H9 (cell line): ENCODE data around the gene DHRSX. TPM values are rescaled to one million over a fixed set of nuclear protein-coding genes. Genes with fewer than 3 reads are reported as not detected.

Experiments
- DNase-seq: peaks from one replicate; pipeline ENCODE4 v3.0.0-alpha.2; 2017
- H2AFZ ChIP-seq: one replicate; pipeline ENCODE4 v1.6.1; 2013; ENCODE audit warnings: mild to moderate bottlenecking, low read length, control low read depth, moderate library complexity
- H2AK5ac ChIP-seq: 2 replicates; pipeline ENCODE4 v1.6.1; 2013; ENCODE audit warnings: low read length, control low read depth, mixed read lengths; ENCODE audit not compliant: insufficient read length
- H2BK120ac ChIP-seq: one replicate; pipeline ENCODE4 v1.6.1; 2013; ENCODE audit warnings: low read depth, mild to moderate bottlenecking, low read length, control low read depth, inconsistent platforms; ENCODE audit not compliant: poor library complexity, severe bottlenecking
- H2BK12ac ChIP-seq: 2 replicates; pipeline ENCODE4 v1.6.1; 2013; ENCODE audit warnings: low read length, control low read depth, mixed read lengths, low read depth; ENCODE audit not compliant: insufficient read length
- H2BK15ac ChIP-seq: 2 replicates; pipeline ENCODE4 v1.6.1; 2013; ENCODE audit warnings: low read depth, low read length, control low read depth
- H2BK20ac ChIP-seq: one replicate; pipeline ENCODE4 v1.6.1; 2013; ENCODE audit warnings: low read depth, mild to moderate bottlenecking, low read length, control low read depth, inconsistent platforms; ENCODE audit not compliant: poor library complexity, severe bottlenecking
- H2BK5ac ChIP-seq: 2 replicates; pipeline ENCODE4 v1.6.1; 2013; ENCODE audit warnings: low read length, control low read depth, mixed read lengths; ENCODE audit not compliant: insufficient read length
- H3K14ac ChIP-seq: 2 replicates; pipeline ENCODE4 v1.6.1; 2013; ENCODE audit warnings: low read length, control low read depth; ENCODE audit not compliant: insufficient read depth
- H3K18ac ChIP-seq: 2 replicates; pipeline ENCODE4 v1.6.1; 2013; ENCODE audit warnings: low read depth, mild to moderate bottlenecking, mixed read lengths, low read length, control low read depth; ENCODE audit not compliant: insufficient read length
- H3K23ac ChIP-seq: 2 replicates; pipeline ENCODE4 v1.6.1; 2013; ENCODE audit warnings: low read length, control low read depth, mixed read lengths, low read depth; ENCODE audit not compliant: insufficient read length
- H3K23me2 ChIP-seq: 2 replicates; pipeline ENCODE4 v1.6.1; 2013; ENCODE audit warnings: low read depth, mild to moderate bottlenecking, mixed read lengths, low read length, control low read depth; ENCODE audit not compliant: insufficient read length, poor library complexity, severe bottlenecking
- H3K27ac ChIP-seq: 2 replicates; pipeline ENCODE4 v1.5.1; 2013; ENCODE audit warnings: low read length, control low read depth, mixed read lengths, low read depth; ENCODE audit not compliant: insufficient read length
- H3K27me3 ChIP-seq: 2 replicates; pipeline ENCODE4 v1.6.1; 2013; ENCODE audit warnings: low read length, control low read depth, inconsistent platforms; ENCODE audit not compliant: insufficient read depth
- H3K4ac ChIP-seq: 2 replicates; pipeline ENCODE4 v1.6.1; 2013; ENCODE audit warnings: low read depth, mild to moderate bottlenecking, control low read depth, inconsistent platforms, low read length, moderate library complexity
- H3K4me1 ChIP-seq: 2 replicates; pipeline ENCODE4 v1.6.1; 2013; ENCODE audit warnings: low read length, control low read depth, inconsistent platforms; ENCODE audit not compliant: insufficient read depth
- H3K4me2 ChIP-seq: 2 replicates; pipeline ENCODE4 v1.6.1; 2013; ENCODE audit warnings: low read length, control low read depth, mixed read lengths; ENCODE audit not compliant: insufficient read length, insufficient read depth
- H3K56ac ChIP-seq: 2 replicates; pipeline ENCODE4 v1.6.1; 2013; ENCODE audit warnings: low read depth, mild to moderate bottlenecking, mixed read lengths, low read length, control low read depth; ENCODE audit not compliant: insufficient read length
- H3K79me1 ChIP-seq: 2 replicates; pipeline ENCODE4 v1.6.1; 2013; ENCODE audit warnings: low read depth, mild to moderate bottlenecking, moderate library complexity, low read length, control low read depth, inconsistent platforms; ENCODE audit not compliant: insufficient read depth, poor library complexity, severe bottlenecking
- H3K79me2 ChIP-seq: 2 replicates; pipeline ENCODE4 v1.6.1; 2013; ENCODE audit warnings: low read length, control low read depth, inconsistent platforms; ENCODE audit not compliant: insufficient read depth
- H3K9ac ChIP-seq: 2 replicates; pipeline ENCODE4 v1.6.1; 2013; ENCODE audit warnings: low read length, control low read depth, mixed read lengths; ENCODE audit not compliant: insufficient read length; ENCODE audit errors: extremely low read depth
- H3K9me3 ChIP-seq: one replicate; pipeline ENCODE4 v1.6.1; 2013; ENCODE audit warnings: low read depth, low read length, inconsistent platforms; ENCODE audit not compliant: control insufficient read depth
- H3T11ph ChIP-seq: one replicate; pipeline ENCODE4 v1.6.1; 2013; ENCODE audit warnings: mild to moderate bottlenecking, low read length, control low read depth, inconsistent platforms
- H4K20me1 ChIP-seq: one replicate; pipeline ENCODE4 v1.6.1; 2013; ENCODE audit not compliant: control insufficient read depth, insufficient read length, insufficient read depth
- H4K5ac ChIP-seq: 2 replicates; pipeline ENCODE4 v1.6.1; 2013; ENCODE audit warnings: low read depth, mild to moderate bottlenecking, mixed read lengths, low read length, control low read depth; ENCODE audit not compliant: insufficient read length
- H4K8ac ChIP-seq: replicated peaks from 2 replicates; pipeline ENCODE4 v1.6.1; 2013; ENCODE audit warnings: low read length, control low read depth, mixed read lengths, low read depth; ENCODE audit not compliant: insufficient read length
- H4K91ac ChIP-seq: 2 replicates; pipeline ENCODE4 v1.6.1; 2013; ENCODE audit warnings: low read depth, mild to moderate bottlenecking, moderate library complexity, mixed read lengths, low read length, control low read depth; ENCODE audit not compliant: insufficient read length
- H3K27ac Mint-ChIP-seq, 3 experiments: 2 replicates in 2 of 3; 3 replicates in 1 of 3; pipeline ENCODE4 v1.8.0; 2020 to 2021; ENCODE audit warnings: mixed read lengths in 3 of 3, mild to moderate bottlenecking in 1 of 3, moderate library complexity in 1 of 3
- H3K27me3 Mint-ChIP-seq: 2 replicates; pipeline ENCODE4 v1.8.0; 2021; ENCODE audit warnings: low read depth, mild to moderate bottlenecking, moderate library complexity, mixed read lengths
- H3K36me3 Mint-ChIP-seq, 3 experiments: 2 replicates in 2 of 3; 3 replicates in 1 of 3; pipeline ENCODE4 v1.8.0; 2020 to 2021; ENCODE audit warnings: low read depth in 3 of 3, mixed read lengths in 3 of 3; ENCODE audit not compliant: insufficient read depth in 1 of 3
- H3K4me1 Mint-ChIP-seq, 2 experiments: 2 replicates each; pipeline ENCODE4 v1.8.0; 2020; ENCODE audit warnings: mixed read lengths in 2 of 2
- H3K4me3 Mint-ChIP-seq, 2 experiments: 2 replicates in 1 of 2; 3 replicates in 1 of 2; pipeline ENCODE4 v1.8.0; 2020 to 2021; ENCODE audit warnings: mild to moderate bottlenecking in 2 of 2, mixed read lengths in 2 of 2, moderate library complexity in 1 of 2
- H3K9me3 Mint-ChIP-seq, 2 experiments: 2 replicates in 1 of 2; 3 replicates in 1 of 2; pipeline ENCODE4 v1.8.0; 2020; ENCODE audit warnings: mild to moderate bottlenecking in 2 of 2, mixed read lengths in 2 of 2, moderate library complexity in 1 of 2
- WGBS: extraction: QIAGEN DNeasy Blood & Tissue Kit; methylation state at CpG from one replicate; pipeline ENCODE4 v1.1.7; 2013; ENCODE audit warnings: missing lambda C conversion rate, low lambda C conversion rate, mixed read lengths; ENCODE audit not compliant: insufficient read length; ENCODE audit errors: extremely low coverage; 5-methylcytosine and 5-hydroxymethylcytosine counted together
- total RNA-seq: library from RNA; stranded (reverse); gene quantifications from 2 replicates; pipeline ENCODE4 v1.2.1, GENCODE V29; 2021
- TF ChIP-seq, protein P1 (sequence below): fragments of 200-600 bp; sonication (generic); conservative IDR thresholded peaks from 3 replicates; pipeline ENCODE4 v1.8.0; 2021; ENCODE audit warnings: antibody characterized with exemption, mild to moderate bottlenecking

Gene DHRSX
- total RNA-seq, 1 experiment from 2014 or later: 44.0 TPM

DNA sequence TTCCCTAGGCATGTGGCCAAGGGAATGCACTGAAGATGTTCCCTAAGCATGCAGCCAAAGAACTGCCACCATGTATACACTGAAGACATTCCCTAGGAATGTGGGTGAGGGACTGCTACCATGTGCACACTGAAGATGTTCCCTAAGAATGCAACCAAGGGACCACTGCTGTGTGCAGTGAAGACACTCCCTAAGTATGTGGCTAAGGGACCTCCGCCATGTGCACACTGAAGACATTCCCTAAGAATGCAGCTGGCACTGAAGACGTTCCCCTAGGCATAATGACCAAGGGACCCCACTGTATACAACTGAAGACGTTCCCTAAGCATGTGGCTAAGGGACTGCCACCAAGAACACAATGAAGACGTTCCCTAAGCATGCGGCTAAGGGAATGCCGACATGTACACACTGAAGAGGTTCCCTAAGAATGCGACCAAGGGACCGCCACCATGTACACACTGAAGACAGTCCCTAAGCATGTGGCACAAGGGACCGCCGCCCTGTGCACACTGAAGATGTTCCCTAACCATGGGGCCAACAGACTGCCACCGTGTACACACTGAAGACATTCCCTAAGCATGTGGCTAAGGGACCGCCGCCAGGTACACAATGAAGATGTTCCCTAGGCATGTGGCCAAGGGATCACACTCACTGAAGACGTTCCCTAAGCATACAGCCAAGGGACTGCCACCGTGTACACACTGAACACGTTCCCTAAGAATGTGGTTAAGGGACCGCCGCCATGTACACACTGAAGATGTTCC is 25.6 kb downstream of the DHRSX start:
- peaks cover 5% of the 10 kb centered on the region for H4K20me1 ChIP-seq
- TF ChIP-seq, protein P1, sequence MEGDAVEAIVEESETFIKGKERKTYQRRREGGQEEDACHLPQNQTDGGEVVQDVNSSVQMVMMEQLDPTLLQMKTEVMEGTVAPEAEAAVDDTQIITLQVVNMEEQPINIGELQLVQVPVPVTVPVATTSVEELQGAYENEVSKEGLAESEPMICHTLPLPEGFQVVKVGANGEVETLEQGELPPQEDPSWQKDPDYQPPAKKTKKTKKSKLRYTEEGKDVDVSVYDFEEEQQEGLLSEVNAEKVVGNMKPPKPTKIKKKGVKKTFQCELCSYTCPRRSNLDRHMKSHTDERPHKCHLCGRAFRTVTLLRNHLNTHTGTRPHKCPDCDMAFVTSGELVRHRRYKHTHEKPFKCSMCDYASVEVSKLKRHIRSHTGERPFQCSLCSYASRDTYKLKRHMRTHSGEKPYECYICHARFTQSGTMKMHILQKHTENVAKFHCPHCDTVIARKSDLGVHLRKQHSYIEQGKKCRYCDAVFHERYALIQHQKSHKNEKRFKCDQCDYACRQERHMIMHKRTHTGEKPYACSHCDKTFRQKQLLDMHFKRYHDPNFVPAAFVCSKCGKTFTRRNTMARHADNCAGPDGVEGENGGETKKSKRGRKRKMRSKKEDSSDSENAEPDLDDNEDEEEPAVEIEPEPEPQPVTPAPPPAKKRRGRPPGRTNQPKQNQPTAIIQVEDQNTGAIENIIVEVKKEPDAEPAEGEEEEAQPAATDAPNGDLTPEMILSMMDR: no peak
- H2AFZ ChIP-seq: no peak overlapping the region
- 0 out of 2 replicates have a peak, but pooled peaks cover under 1% of the 10 kb centered on the region for H3K27me3 Mint-ChIP-seq
- H3K27ac ChIP-seq: no peak overlapping the region
- H3K23me2 ChIP-seq: no peaks in the 10 kb centered on the region
- no peak overlapping the region for H4K8ac ChIP-seq
- peaks cover 10% of the 10 kb centered on the region; the same call in 1 of the 2 replicates for H3K79me2 ChIP-seq
- H3K23ac ChIP-seq: no peak overlapping the region
- no peak overlapping the region for H3K9ac ChIP-seq
- H3K9me3 Mint-ChIP-seq: peaks cover 6 to 7% of the 10 kb centered on the region in 2 experiments
- H3K14ac ChIP-seq: no peak overlapping the region
- H3K56ac ChIP-seq: no peak overlapping the region
- no peak overlapping the region for H3T11ph ChIP-seq
- peaks cover 16 to 36% (median 33%) of the 10 kb centered on the region in 3 experiments for H3K36me3 Mint-ChIP-seq
- no peak overlapping the region for H3K18ac ChIP-seq
- H3K4me1 Mint-ChIP-seq: peaks cover 16 to 31% of the 10 kb centered on the region in 2 experiments
- H3K4me3 Mint-ChIP-seq: no peak overlapping the region
- peaks cover 3% of the 10 kb centered on the region for H3K79me1 ChIP-seq
- no peaks in the 10 kb centered on the region for H3K9me3 ChIP-seq
- H2AK5ac ChIP-seq: no peak overlapping the region
- H2BK20ac ChIP-seq: no peak overlapping the region
- H3K27me3 ChIP-seq: no peaks in the 10 kb centered on the region
- no peak overlapping the region for H4K91ac ChIP-seq
- no peak overlapping the region for H2BK15ac ChIP-seq
- H3K4me1 ChIP-seq: no peaks in the 10 kb centered on the region
- no peak overlapping the region for H3K4ac ChIP-seq
- no peak for DNase-seq
- H3K27ac Mint-ChIP-seq: peak overlapping the region in 2 of 3 experiments; percentile 13 to 70; a peak in 6 of 7 replicates
- no peak overlapping the region for H2BK5ac ChIP-seq
- WGBS: no CpG with 5 or more reads among the region's 18 CpGs
- H3K4me2 ChIP-seq: no peak overlapping the region
- no peak overlapping the region for H2BK12ac ChIP-seq
- no peak overlapping the region for H2BK120ac ChIP-seq
- no peak overlapping the region for H4K5ac ChIP-seq
